Measurements from ENCODE around the gene DIP2C.
"Not testable (repeated sequence)": the region's sequence is repeated elsewhere in the genome, so short reads cannot be mapped to it uniquely, and the experiment has no call there.

Gene DIP2C

DNA sequence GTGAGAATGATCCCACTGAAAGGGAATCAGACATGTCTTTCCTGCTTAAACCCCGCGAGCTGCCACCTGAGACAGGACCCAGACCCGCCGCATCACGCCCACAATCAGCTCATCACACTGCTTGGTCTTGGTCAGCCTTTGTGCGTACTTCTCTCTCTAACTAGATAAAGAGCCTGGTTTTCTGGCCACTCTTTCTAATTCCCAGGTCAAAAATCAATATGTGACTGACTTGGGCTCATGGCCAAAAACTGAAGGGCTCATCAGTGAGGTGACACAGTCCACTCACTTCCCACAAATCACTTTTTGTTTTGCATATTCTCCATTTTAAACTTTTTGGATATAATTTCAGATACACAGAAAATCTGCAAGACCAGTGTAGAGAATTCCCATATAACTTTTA is 247.3 kb downstream of the DIP2C start:
- DNase-seq (ENCODE audit: low read depth): no peak

- DNase-seq (ENCODE audit: low read depth): no peak
Observed at GRCh38 chr10:441659-442058, 247.8 kb downstream of the DIP2C start.

DNA sequence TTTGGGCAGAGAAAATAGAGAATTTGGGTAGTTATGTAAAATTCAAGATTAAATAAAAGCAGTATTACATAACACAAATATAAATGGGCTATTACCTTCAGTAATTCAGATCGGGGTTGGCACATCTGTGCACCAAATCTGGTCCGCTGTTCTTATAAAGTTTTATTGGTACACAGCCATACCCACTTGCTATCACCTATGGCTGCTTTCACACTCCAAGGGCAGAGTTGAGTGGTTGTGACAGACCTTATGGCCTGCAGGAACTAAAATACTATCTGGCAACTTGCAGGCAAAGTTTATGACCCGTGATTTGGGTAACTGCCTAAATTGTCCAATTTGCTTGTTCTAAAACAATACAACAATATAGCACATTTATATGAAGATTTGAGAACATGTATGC is 249.3 kb downstream of the DIP2C start:
- DNase-seq (ENCODE audit: low read depth): no peak

GRCh38 chr10:437698-438490 is 251.6 kb downstream of the DIP2C start:
- no peak for DNase-seq (ENCODE audit: low read depth)

- DNase-seq (ENCODE audit: low read depth): no peak
Observed at GRCh38 chr10:436911-437665, 252.4 kb downstream of the DIP2C start.

DNA sequence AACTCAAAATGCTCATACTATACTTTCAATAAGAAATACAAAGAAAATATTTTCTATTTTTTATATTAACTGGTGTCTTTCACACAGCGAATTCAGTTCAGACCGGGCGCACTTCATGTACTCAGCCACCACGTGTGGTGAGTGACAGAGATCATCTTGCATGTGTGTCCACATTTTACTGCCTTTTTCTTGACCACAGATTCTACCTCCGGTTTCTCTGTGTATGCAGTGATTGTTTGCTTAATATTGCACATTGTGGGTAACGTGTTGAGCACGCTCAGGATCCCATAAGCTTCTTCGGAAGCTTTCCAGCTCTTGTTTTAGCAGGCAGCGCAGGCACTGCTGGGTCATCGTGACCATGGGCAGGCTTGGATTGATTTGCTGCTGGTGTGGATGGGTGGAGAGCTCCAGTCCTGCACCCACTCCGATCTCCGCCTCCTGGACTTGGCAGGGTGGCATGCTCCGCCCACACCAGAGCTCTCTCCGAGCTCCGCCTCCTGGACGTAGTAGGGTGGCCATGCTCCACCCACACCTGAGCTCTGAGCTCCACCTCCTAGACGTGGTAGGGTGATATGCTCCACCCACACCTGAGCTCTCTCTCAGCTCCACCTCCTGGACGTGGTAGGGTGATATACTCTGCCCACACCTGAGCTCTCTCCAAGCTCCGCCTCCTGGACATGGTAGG is 253.3 kb downstream of the DIP2C start:
- DNase-seq (ENCODE audit: low read depth): no peak

GRCh38 chr10:435397-435796 is 254.1 kb downstream of the DIP2C start:
- DNase-seq (ENCODE audit: low read depth): no peak

DNA sequence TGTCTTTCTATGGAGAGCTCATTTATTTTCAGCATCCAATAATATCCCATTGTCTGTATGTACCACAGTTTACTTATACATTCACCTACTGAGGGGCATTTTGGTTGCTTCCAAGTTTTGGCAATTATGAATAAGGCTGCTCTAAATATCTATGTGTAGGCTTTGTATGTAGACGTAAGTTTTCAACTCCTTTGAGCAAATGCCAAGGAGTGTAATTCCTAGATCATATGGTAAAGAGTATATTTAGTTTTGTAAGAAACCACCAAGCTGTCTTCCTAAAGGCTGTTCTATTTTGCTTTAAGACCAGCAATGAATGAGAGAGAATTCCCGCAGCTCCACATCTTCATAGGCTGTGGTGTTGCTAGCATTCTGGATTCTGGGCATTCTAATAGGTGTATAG is 259.8 kb downstream of the DIP2C start:
- no peak for DNase-seq (ENCODE audit: low read depth)

- DNase-seq (ENCODE audit: low read depth): no peak
Observed at GRCh38 chr10:427761-428519, 261.5 kb downstream of the DIP2C start.

GRCh38 chr10:425365-425764 is 264.1 kb downstream of the DIP2C start:
- not testable (repeated sequence) for DNase-seq (ENCODE audit: low read depth)

GRCh38 chr10:424724-425123 is 264.7 kb downstream of the DIP2C start:
- DNase-seq (ENCODE audit: low read depth): not testable (repeated sequence)

- no peak for DNase-seq (ENCODE audit: low read depth)
Observed at GRCh38 chr10:423178-423577, 266.3 kb downstream of the DIP2C start.

DNA sequence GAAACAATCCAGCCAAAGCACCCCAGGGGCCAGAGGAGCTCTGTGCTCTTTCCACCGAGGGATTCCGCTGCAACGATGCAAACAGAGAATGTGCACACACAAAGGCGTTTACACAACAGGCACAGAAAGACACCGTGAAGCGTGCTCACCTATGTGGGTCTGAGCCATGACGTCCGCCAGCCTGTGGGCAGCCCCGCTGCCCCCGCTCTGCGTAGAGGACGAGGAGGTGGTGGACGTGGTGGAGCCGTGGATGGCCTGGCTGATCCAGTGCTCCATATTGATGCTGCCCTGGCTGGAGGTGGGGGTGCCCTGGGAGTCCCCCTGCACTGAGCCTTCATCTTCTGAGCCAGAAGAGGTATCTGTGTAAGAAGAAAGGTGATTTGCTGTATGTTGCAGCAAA is 266.8 kb downstream of the DIP2C start:
- DNase-seq (ENCODE audit: low read depth): no peak

DNA sequence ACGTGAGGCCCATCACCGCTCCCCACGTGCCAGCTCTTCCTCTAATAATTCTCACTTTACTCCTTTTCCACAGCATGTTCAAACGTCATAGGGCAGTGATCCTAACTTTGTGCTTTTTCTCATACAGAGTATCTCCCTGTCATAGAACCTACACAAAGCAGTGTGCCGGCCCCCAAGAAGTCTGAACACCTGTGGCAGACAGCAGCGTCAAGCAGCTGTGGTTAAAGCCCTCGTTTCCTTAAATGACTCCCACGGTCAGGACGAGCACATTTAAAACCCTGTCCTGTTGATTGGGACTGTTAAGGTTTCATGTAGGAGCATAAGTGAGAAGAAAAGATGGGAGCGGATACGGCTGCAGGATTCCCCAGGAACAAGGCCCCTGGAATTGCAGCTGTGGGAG is 267.2 kb downstream of the DIP2C start:
- DNase-seq (ENCODE audit: low read depth): no peak

DNA sequence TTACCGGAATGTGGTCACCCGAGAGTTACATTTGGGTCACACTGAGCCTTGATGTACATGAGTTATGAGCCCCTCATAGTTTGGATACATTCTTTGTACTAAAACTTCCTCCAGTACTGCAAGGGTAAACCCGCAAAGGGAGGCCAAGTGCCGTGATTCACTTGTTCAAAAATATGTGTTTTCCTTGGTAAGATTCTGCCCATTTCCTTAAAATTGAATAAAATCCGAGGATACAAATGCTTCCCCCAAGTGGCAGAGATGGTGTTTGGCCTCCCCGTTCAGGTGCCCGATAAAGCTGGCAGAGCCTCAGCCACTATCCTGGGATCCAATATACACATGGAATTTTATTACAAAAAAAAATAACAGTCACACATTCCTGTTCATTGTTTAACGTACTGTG is 268.3 kb downstream of the DIP2C start:
- DNase-seq (ENCODE audit: low read depth): no peak

GRCh38 chr10:420154-421121 is 269.0 kb downstream of the DIP2C start:
- DNase-seq (ENCODE audit: low read depth): no peak

DNA sequence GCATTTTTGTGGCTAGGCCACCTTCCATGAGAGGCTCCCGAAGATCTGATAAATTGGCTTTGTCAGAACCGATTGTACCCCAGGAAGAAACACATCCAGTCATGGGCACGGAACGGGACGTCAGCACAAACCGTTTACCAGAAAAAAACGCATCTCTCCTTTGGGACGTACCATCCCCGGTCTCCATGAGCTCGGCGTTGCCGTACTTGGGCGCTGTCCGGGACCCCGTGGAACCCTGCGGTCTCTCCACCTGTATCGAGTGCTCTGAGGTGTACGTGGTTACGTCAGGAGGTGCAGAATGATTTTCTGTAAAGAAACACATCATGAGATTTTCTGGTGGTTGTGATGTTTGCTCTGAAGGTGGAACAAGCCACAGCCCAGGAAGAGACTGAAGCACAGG is 270.6 kb downstream of the DIP2C start:
- DNase-seq (ENCODE audit: low read depth): no peak

DNA sequence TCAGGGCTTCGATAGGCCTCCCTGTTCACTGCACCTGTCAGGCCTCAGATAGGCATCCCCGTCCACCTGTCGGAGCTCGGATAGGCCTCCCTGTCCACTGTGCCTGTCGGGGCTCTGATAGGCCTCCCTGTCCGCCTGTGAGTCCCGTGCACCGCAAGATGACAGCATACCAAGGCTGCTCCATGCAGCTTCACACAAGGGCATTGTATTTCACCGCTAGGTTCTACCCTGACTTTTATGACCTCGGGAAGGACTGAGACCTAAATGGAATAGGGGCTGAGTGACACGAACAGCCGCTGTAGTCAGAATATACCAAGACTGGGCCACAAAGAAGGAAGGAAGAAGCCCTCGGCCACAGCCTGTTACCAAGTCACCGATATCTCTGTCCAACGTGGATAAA is 271.2 kb downstream of the DIP2C start:
- DNase-seq (ENCODE audit: low read depth): no peak

- no peak for DNase-seq (ENCODE audit: low read depth)
Observed at GRCh38 chr10:416091-416515, 273.4 kb downstream of the DIP2C start.

- DNase-seq (ENCODE audit: low read depth): no peak
Observed at GRCh38 chr10:413662-414071, 275.8 kb downstream of the DIP2C start.

- no peak for DNase-seq (ENCODE audit: low read depth)
Observed at GRCh38 chr10:412109-412508, 277.4 kb downstream of the DIP2C start.
